Measurements from ENCODE around the gene RNU7-1. TPM values are rescaled to one million over a fixed set of nuclear protein-coding genes. Genes with fewer than 3 reads are reported as not detected.

RNU7-1 gene
- total RNA-seq, 1 donor from 2014 or later = not detected

DNA sequence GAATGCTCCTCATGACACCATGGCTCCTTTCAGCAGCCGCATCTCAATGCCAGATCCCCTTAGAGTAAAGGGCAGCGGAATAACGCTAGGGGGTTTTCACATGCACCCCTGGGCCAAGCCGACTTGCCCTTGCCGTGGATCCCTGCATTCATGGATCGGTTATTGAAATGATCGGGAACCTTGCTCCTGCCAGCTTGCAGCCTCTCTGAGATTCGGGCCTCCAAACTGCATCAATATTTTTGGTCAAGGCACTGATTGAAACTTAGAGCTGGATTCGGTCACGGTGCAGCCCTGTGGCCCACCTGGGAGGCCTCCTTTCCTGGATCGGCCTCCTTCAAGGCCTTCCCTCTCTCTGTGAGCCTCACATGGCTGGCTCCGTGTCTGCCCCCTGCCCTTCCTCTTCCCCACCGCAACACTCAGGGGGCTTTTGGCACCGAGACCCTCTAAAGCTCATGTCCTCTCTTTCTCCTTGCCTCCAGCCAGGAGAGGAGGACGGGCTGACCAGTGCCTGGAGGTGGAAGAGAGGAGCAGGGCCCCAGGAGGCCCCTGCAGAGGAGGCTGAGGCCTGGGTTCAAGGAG lies 9.3 kb downstream of the RNU7-1 start:
- peaks cover 6% of the 10 kb centered on the region for H3K36me3 ChIP-seq (ENCODE audit: control insufficient read depth, insufficient read depth, low read length)
- no peak overlapping the region for H3K4me3 ChIP-seq (ENCODE audit: low read depth, low read length)
- FAIRE-seq (no peak), DNase-seq (ENCODE audit: low read depth) (no peak)
- TF ChIP-seq, protein P1, sequence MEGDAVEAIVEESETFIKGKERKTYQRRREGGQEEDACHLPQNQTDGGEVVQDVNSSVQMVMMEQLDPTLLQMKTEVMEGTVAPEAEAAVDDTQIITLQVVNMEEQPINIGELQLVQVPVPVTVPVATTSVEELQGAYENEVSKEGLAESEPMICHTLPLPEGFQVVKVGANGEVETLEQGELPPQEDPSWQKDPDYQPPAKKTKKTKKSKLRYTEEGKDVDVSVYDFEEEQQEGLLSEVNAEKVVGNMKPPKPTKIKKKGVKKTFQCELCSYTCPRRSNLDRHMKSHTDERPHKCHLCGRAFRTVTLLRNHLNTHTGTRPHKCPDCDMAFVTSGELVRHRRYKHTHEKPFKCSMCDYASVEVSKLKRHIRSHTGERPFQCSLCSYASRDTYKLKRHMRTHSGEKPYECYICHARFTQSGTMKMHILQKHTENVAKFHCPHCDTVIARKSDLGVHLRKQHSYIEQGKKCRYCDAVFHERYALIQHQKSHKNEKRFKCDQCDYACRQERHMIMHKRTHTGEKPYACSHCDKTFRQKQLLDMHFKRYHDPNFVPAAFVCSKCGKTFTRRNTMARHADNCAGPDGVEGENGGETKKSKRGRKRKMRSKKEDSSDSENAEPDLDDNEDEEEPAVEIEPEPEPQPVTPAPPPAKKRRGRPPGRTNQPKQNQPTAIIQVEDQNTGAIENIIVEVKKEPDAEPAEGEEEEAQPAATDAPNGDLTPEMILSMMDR (IDR thresholded peaks at IDR 0.05; ENCODE audit: insufficient read depth, low read length, severe bottlenecking) = no peak
- H3K27me3 ChIP-seq (ENCODE audit: control insufficient read depth, insufficient read depth, low read length) = no peaks in the 10 kb centered on the region

DNA sequence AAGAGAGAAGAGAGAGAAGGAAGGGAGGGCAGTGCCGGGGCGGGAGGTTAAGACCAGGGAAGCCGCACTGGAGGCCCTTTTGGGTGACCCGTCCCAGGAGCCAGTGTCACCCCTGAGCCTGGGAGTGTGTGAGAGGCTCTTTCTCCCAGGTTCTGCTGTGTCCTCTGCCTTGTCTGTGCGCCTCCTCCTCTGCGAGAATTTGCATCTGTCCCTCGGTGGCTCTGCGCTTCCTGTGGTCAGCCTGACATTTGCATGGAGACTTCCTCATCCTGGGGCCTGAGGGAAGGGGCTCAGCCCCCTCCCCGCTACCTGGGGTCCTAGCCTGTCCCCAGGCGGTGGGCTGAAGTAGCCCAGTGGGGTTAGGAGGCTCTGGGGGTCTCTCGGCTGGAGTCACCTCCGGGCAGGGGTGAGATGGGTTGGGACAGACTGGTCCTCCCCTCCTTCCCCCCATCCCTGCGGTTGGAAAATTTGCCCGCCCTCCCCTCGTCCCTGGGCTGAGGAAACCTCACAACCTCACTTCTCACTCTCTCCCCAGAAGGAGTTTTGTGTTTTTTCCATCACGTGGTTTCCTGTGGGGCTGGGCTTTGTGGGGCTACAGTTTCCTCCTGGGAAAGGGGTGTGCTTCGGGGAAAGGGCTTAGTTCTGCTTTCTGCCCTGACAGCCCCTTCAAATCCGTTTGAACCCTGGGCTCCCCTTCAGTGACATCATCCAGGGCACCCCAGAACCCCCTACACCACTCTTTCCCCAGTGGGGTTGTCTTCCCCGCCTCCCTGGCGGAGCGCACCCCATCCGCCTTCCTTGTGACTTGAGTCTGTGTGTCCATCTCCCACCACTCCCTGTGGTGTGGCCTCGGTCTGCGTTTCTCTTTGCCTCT lies 10.1 kb downstream of the RNU7-1 start:
- DNase-seq (ENCODE audit: low read depth) (no peak), FAIRE-seq (no peak)
- Histone ChIP-seq H3K4me3 (ENCODE audit: low read depth, low read length) (no peak overlapping the region), H3K27me3 (ENCODE audit: control insufficient read depth, insufficient read depth, low read length) (no peaks in the 10 kb centered on the region), H3K36me3 (ENCODE audit: control insufficient read depth, insufficient read depth, low read length) (peaks cover 8% of the 10 kb centered on the region)
- TF ChIP-seq, protein P1 (IDR thresholded peaks at IDR 0.05; ENCODE audit: insufficient read depth, low read length, severe bottlenecking) = no peak

DNA sequence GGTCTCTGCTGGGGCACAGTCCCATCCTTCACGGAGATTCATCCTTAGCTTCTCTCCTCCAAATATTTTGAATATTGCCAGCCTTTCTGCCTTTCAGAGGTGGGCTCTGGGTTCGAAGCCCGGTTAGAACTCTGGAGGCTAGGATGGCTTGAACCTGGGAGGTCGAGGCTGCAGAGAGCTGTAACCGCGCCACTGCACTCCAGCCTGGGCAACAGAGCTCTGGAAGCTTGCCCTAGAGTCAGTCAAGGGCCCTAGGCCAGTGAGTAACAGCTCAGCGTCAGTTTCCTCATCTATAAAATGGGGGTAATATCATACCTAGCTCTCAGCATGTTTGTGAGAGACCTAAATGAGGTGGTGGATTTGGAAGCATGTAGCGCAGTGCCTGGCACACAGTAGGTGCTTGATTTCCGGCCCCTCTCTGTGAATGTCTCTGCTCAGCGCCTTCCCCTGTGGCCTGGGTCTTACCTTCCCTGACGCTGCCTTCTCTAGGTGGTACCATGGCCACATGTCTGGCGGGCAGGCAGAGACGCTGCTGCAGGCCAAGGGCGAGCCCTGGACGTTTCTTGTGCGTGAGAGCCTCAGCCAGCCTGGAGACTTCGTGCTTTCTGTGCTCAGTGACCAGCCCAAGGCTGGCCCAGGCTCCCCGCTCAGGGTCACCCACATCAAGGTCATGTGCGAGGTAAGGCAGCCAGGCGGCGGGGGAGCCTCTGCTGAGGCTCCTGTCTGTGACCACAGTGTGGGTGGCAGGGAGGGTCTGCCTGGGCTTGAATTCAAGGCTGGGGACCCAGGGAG lies 10.9 kb downstream of the RNU7-1 start:
- H3K27me3 ChIP-seq (ENCODE audit: control insufficient read depth, insufficient read depth, low read length) = no peaks in the 10 kb centered on the region
- no peak for FAIRE-seq
- H3K36me3 ChIP-seq (ENCODE audit: control insufficient read depth, insufficient read depth, low read length) = peaks cover 8% of the 10 kb centered on the region
- no peak for DNase-seq (ENCODE audit: low read depth)
- H3K4me3 ChIP-seq (ENCODE audit: low read depth, low read length) = no peak overlapping the region
- TF ChIP-seq, protein P1 (IDR thresholded peaks at IDR 0.05; ENCODE audit: insufficient read depth, low read length, severe bottlenecking) = no peak

DNA sequence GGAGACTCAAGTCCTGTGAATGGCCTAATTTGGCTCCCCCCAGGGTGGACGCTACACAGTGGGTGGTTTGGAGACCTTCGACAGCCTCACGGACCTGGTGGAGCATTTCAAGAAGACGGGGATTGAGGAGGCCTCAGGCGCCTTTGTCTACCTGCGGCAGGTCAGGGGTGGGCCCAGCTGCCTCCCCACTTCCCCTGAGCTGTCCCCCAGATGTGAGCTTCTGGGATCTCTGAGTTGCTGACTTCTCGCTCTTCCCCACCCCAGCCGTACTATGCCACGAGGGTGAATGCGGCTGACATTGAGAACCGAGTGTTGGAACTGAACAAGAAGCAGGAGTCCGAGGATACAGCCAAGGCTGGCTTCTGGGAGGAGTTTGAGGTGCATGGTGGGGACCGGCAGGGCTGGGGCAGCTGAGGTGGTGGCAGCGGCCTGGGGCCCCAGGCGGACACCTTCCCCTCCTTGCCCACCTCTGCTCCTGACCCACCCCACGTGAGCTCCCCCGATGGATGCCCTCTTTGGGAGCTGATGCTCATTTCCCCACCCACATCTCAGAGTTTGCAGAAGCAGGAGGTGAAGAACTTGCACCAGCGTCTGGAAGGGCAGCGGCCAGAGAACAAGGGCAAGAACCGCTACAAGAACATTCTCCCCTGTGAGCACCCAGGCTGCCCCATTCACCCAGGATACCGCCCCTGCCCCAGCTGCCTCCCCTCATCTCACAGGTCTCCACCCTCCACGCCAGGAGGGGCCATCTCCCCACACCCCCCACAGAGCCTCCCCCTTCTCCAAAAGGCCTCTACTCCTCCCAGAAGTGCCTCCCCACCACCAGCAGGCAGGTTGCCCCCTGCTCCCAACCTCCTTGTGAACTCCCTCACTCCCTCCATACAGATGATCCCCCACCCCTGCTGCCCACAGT lies 11.7 kb downstream of the RNU7-1 start:
- DNase-seq (ENCODE audit: low read depth) (no peak), FAIRE-seq (no peak)
- TF ChIP-seq, protein P1 (IDR thresholded peaks at IDR 0.05; ENCODE audit: insufficient read depth, low read length, severe bottlenecking) = no peak
- H3K27me3 ChIP-seq (ENCODE audit: control insufficient read depth, insufficient read depth, low read length) = no peaks in the 10 kb centered on the region
- peaks cover 8% of the 10 kb centered on the region for H3K36me3 ChIP-seq (ENCODE audit: control insufficient read depth, insufficient read depth, low read length)
- H3K4me3 ChIP-seq (ENCODE audit: low read depth, low read length) = no peak overlapping the region

DNA sequence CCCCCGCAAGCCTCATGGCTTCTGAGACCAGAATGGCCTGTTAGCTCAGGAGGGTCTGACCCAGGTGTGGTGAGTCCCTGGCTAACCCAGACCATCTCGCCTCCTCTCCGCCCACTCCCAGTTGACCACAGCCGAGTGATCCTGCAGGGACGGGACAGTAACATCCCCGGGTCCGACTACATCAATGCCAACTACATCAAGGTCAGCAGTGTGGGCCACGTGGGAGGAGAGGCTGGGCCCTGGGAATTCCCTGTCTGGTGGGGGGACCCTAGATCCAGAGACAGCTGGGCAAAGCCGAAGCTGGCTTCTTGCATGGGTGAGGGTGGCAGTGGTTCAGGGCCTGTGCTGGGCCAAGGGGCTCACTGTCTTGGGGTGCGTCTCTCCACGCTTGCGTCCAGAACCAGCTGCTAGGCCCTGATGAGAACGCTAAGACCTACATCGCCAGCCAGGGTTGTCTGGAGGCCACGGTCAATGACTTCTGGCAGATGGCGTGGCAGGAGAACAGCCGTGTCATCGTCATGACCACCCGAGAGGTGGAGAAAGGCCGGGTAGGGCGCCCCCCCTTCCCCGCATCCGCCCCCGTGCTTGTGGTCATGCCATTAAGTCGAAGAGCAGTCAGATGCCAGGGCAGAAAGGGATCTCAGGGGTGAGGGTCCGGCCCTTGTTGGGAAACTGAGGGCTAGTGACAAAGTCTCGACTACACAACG lies 12.6 kb downstream of the RNU7-1 start:
- Histone ChIP-seq H3K4me3 (ENCODE audit: low read depth, low read length) (no peak overlapping the region), H3K36me3 (ENCODE audit: control insufficient read depth, insufficient read depth, low read length) (peaks cover 10% of the 10 kb centered on the region), H3K27me3 (ENCODE audit: control insufficient read depth, insufficient read depth, low read length) (no peaks in the 10 kb centered on the region)
- TF ChIP-seq, protein P1 (IDR thresholded peaks at IDR 0.05; ENCODE audit: insufficient read depth, low read length, severe bottlenecking) = no peak
- FAIRE-seq (no peak), DNase-seq (ENCODE audit: low read depth) (no peak)

Measured in bronchial epithelial cell (primary cell).